Stimulated activated naive CD4-positive, alpha-beta T cell treated with Interleukin-2 at 50 U/mL for 16 hours (primary cell): ENCODE data around the gene RGS9.
A peak's percentile ranks its signal among the peaks of the same experiment; 100 is the strongest.
"Not testable (repeated sequence)": the region's sequence is repeated elsewhere in the genome, so short reads cannot be mapped to it uniquely, and the experiment has no call there.

Experiments used
- DNase-seq: peaks from one replicate; lab custom pipeline; 2025; lab: John Stamatoyannopoulos, UW

Gene RGS9

GRCh38 chr17:65137021-65137939 is at the start of gene RGS9:
Gene RGS9 (plus strand): TSS chr17:65137370. CDS start chr17:65137541, 171 bp downstream.
- DNase-seq = peak; percentile 71

GRCh38 chr17:65088621-65089360 is 48.4 kb upstream of the RGS9 start:
- no peak for DNase-seq

GRCh38 chr17:65092262-65092661 is 44.9 kb upstream of the RGS9 start:
- DNase-seq = no peak

- DNase-seq = not testable (repeated sequence)
Measured at GRCh38 chr17:65092721-65093356, 44.3 kb upstream of the RGS9 start.

- no peak for DNase-seq
Measured at GRCh38 chr17:65093930-65094329, 43.2 kb upstream of the RGS9 start.

- DNase-seq = no peak
Measured at GRCh38 chr17:65095465-65095864, 41.7 kb upstream of the RGS9 start.

- DNase-seq = not testable (repeated sequence)
Measured at GRCh38 chr17:65096382-65096781, 40.8 kb upstream of the RGS9 start.

- no peak for DNase-seq
Measured at GRCh38 chr17:65097110-65097509, 40.1 kb upstream of the RGS9 start.

GRCh38 chr17:65099475-65099874 is 37.7 kb upstream of the RGS9 start:
- DNase-seq = no peak

- DNase-seq = peak; percentile 86
Measured at GRCh38 chr17:65099941-65100315, 37.2 kb upstream of the RGS9 start.

- peak; percentile 65 for DNase-seq
Measured at GRCh38 chr17:65100316-65101140, 36.6 kb upstream of the RGS9 start.

- DNase-seq = no peak
Measured at GRCh38 chr17:65101371-65101770, 35.8 kb upstream of the RGS9 start.

- no peak for DNase-seq
Measured at GRCh38 chr17:65102235-65102634, 34.9 kb upstream of the RGS9 start.

- no peak for DNase-seq
Measured at GRCh38 chr17:65102788-65103187, 34.4 kb upstream of the RGS9 start.

- no peak for DNase-seq
Measured at GRCh38 chr17:65103431-65103830, 33.7 kb upstream of the RGS9 start.

GRCh38 chr17:65103896-65104295 is 33.3 kb upstream of the RGS9 start:
- DNase-seq = no peak

- DNase-seq = no peak
Measured at GRCh38 chr17:65104541-65104940, 32.6 kb upstream of the RGS9 start.

GRCh38 chr17:65104973-65105372 is 32.2 kb upstream of the RGS9 start:
- no peak for DNase-seq

- no peak for DNase-seq
Measured at GRCh38 chr17:65108152-65108551, 29.0 kb upstream of the RGS9 start.

- no peak for DNase-seq
Measured at GRCh38 chr17:65109543-65109942, 27.6 kb upstream of the RGS9 start.

- no peak for DNase-seq
Measured at GRCh38 chr17:65109990-65110680, 27.0 kb upstream of the RGS9 start.
